ENCODE measurements around the gene EIF2AK3.
"Not testable (repeated sequence)": the region's sequence is repeated elsewhere in the genome, so short reads cannot be mapped to it uniquely, and the experiment has no call there.

- TF ChIP-seq CTCF (IDR thresholded peaks at IDR 0.05; ENCODE audit: insufficient read depth, low read depth, low read length); EZH2 (IDR thresholded peaks at IDR 0.05; ENCODE audit: insufficient read depth, low read length): not testable (repeated sequence)
Observed at GRCh38 chr2:88645291-88645882, 18.1 kb upstream of the EIF2AK3 start.

Measured in astrocyte (in vitro differentiated cells and primary cell).